Astrocyte (in vitro differentiated cells and primary cell): ENCODE results near the gene PPM1F.

Source experiments
- CTCF ChIP-seq: IDR thresholded peaks from 2 replicates; pipeline ENCODE4 v1.5.1; 2011; ENCODE audit warnings: low read depth, mild to moderate bottlenecking, inconsistent platforms, low read length, moderate library complexity; ENCODE audit not compliant: insufficient read depth
- EZH2 ChIP-seq: IDR thresholded peaks from 2 replicates; pipeline ENCODE4 v1.6.1; 2012; ENCODE audit warnings: mild to moderate bottlenecking, low read length, inconsistent platforms; ENCODE audit not compliant: insufficient read depth

- TF ChIP-seq CTCF: peak; percentile 72
- no peak for TF ChIP-seq EZH2
Measured at GRCh38 chr22:21972293-21972779, 19.7 kb upstream of the PPM1F start.
